NCI-H2171 treated with DMSO at 0.1 percent for 48 hours (cell line): ENCODE data around the gene ERCC3.
"Not testable (repeated sequence)": the region's sequence is repeated elsewhere in the genome, so short reads cannot be mapped to it uniquely, and the experiment has no call there.

Experiments
- DNase-seq: peaks from one replicate; lab custom pipeline; 2025; lab: John Stamatoyannopoulos, UW

Gene ERCC3

GRCh38 chr2:127278959-127279358 is 15.0 kb downstream of the ERCC3 start:
- no peak for DNase-seq

GRCh38 chr2:127277028-127277427 is 16.9 kb downstream of the ERCC3 start:
- DNase-seq, result no peak

GRCh38 chr2:127275789-127276188 is 18.2 kb downstream of the ERCC3 start:
- DNase-seq, result peak; percentile 46

- peak; percentile 46 for DNase-seq
These were observed 18.6 kb downstream of the ERCC3 start for GRCh38 chr2:127275356-127275755.

- DNase-seq, result no peak
These were observed 23.3 kb downstream of the ERCC3 start for GRCh38 chr2:127270663-127271062.

GRCh38 chr2:127261804-127262406 is 32.0 kb downstream of the ERCC3 start:
- no peak for DNase-seq

- no peak for DNase-seq
These were observed 34.6 kb downstream of the ERCC3 start for GRCh38 chr2:127259355-127259754.

- no peak for DNase-seq
These were observed 37.1 kb downstream of the ERCC3 start for GRCh38 chr2:127256866-127257265.

GRCh38 chr2:127256381-127256780 is 37.6 kb downstream of the ERCC3 start:
- no peak for DNase-seq

- no peak for DNase-seq
These were observed 38.2 kb downstream of the ERCC3 start for GRCh38 chr2:127255721-127256120.

- DNase-seq, result no peak
These were observed 38.8 kb downstream of the ERCC3 start for GRCh38 chr2:127255146-127255545.

- no peak for DNase-seq
These were observed 39.5 kb downstream of the ERCC3 start for GRCh38 chr2:127254386-127254981.

GRCh38 chr2:127241184-127241583 is 52.8 kb downstream of the ERCC3 start:
- DNase-seq, result not testable (repeated sequence)

- DNase-seq, result no peak
These were observed 54.5 kb downstream of the ERCC3 start for GRCh38 chr2:127239395-127239794.

- not testable (repeated sequence) for DNase-seq
These were observed 56.2 kb downstream of the ERCC3 start for GRCh38 chr2:127237768-127238167.

- DNase-seq, result no peak
These were observed 58.8 kb downstream of the ERCC3 start for GRCh38 chr2:127235082-127235702.

- DNase-seq, result no peak
These were observed 60.2 kb downstream of the ERCC3 start for GRCh38 chr2:127233710-127234109.

- DNase-seq, result no peak
These were observed 62.6 kb downstream of the ERCC3 start for GRCh38 chr2:127231130-127231865.

GRCh38 chr2:127229555-127229954 is 64.4 kb downstream of the ERCC3 start:
- DNase-seq, result no peak

GRCh38 chr2:127228102-127228501 is 65.8 kb downstream of the ERCC3 start:
- no peak for DNase-seq

GRCh38 chr2:127227264-127227660 is 66.7 kb downstream of the ERCC3 start:
- DNase-seq, result not testable (repeated sequence)

- DNase-seq, result peak; percentile 65
These were observed 67.3 kb downstream of the ERCC3 start for GRCh38 chr2:127226520-127227263.
